Type B pancreatic cell (in vitro differentiated cells): ENCODE results near the gene DGCR8. TPM values are rescaled to one million over a fixed set of nuclear protein-coding genes. Genes with fewer than 3 reads are reported as not detected.
A peak's percentile ranks its signal among the peaks of the same experiment; 100 is the strongest.

Source experiments
- DNase-seq: peaks from one replicate; pipeline ENCODE4 v3.0.0; 2021; ENCODE audit warnings: mixed read lengths; ENCODE audit not compliant: unreplicated experiment; ENCODE audit errors: extremely low spot score
- H3K27ac Mint-ChIP-seq: 2 replicates; pipeline ENCODE4 v1.8.0; 2021; ENCODE audit warnings: mild to moderate bottlenecking, mixed read lengths
- H3K27me3 Mint-ChIP-seq: 2 replicates; pipeline ENCODE4 v1.8.0; 2021; ENCODE audit warnings: mixed read lengths
- H3K36me3 Mint-ChIP-seq: 2 replicates; pipeline ENCODE4 v1.8.0; 2021; ENCODE audit warnings: mixed read lengths
- H3K4me1 Mint-ChIP-seq: one replicate; pipeline ENCODE4 v1.8.0; 2021; ENCODE audit warnings: mixed read lengths; ENCODE audit not compliant: unreplicated experiment
- H3K4me3 Mint-ChIP-seq: 2 replicates; pipeline ENCODE4 v1.8.0; 2021; ENCODE audit warnings: mild to moderate bottlenecking, mixed read lengths
- H3K9me3 Mint-ChIP-seq: 2 replicates; pipeline ENCODE4 v1.8.0; 2021; ENCODE audit warnings: mixed read lengths
- CTCF ChIP-seq: fragments of 200-600 bp; sonication (generic); conservative IDR thresholded peaks from 2 replicates; pipeline ENCODE4 v1.5.0; 2021; ENCODE audit warnings: antibody characterized with exemption, mild to moderate bottlenecking
- long read RNA-seq: library from polyadenylated mRNA; unstranded; transcript quantifications from one replicate; pipeline ENCODE4 v2.0.0, GENCODE V29; 2020
- total RNA-seq: library from RNA; stranded (reverse); gene quantifications from 2 replicates; pipeline ENCODE4 v1.2.1, GENCODE V29; 2021; ENCODE audit warnings: low replicate concordance

Gene DGCR8
- 39.0 and 61.3 TPM in 2 replicates for total RNA-seq
- long read RNA-seq, full-length matches to known transcripts = 4 of 16 reads
- long read RNA-seq, partial matches to known transcripts = 12 of 16 reads
- long read RNA-seq, other reads (novel, unspliced or antisense) = 0 of 16 reads

- Mint-ChIP-seq H3K4me3 (peak within 1 kb of the TSS; percentile 95), H3K4me1 (peaks cover 39% of the 10 kb centered on the region), H3K9me3 (no peaks in the 10 kb centered on the region), H3K27ac (peak within 1 kb of the TSS; percentile 92), H3K27me3 (no peaks in the 10 kb centered on the region), H3K36me3 (peaks cover 11% of the 10 kb centered on the region)
- DNase-seq = peak; percentile 94
- no peak for TF ChIP-seq CTCF
Measured at GRCh38 chr22:20079745-20080444, at the start of gene DGCR8. Gene DGCR8, plus strand, starts transcription at chr22:20080241. Its CDS starts 5,723 bp downstream, at chr22:20085964.

GRCh38 chr22:20031732-20032406 is 48.2 kb upstream of the DGCR8 start:
- H3K27ac Mint-ChIP-seq = no peak overlapping the region
- H3K9me3 Mint-ChIP-seq = no peaks in the 10 kb centered on the region

GRCh38 chr22:20032407-20032991 is 47.5 kb upstream of the DGCR8 start:
- no peak overlapping the region for H3K27ac Mint-ChIP-seq
- no peak for DNase-seq
- H3K9me3 Mint-ChIP-seq = no peaks in the 10 kb centered on the region
- H3K27me3 Mint-ChIP-seq = no peaks in the 10 kb centered on the region
- H3K36me3 Mint-ChIP-seq = peaks cover 3% of the 10 kb centered on the region
- peaks cover 13% of the 10 kb centered on the region for H3K4me1 Mint-ChIP-seq
- H3K4me3 Mint-ChIP-seq = no peak overlapping the region
- TF ChIP-seq CTCF = no peak

More at GRCh38 chr22:20031732-20032406, 48.2 kb upstream of the DGCR8 start:
- DNase-seq = no peak
- H3K4me1 Mint-ChIP-seq = peaks cover 11% of the 10 kb centered on the region
- no peaks in the 10 kb centered on the region for H3K27me3 Mint-ChIP-seq
- TF ChIP-seq CTCF = no peak
- H3K4me3 Mint-ChIP-seq = no peak overlapping the region
- H3K36me3 Mint-ChIP-seq = peaks cover 3% of the 10 kb centered on the region

DNA sequence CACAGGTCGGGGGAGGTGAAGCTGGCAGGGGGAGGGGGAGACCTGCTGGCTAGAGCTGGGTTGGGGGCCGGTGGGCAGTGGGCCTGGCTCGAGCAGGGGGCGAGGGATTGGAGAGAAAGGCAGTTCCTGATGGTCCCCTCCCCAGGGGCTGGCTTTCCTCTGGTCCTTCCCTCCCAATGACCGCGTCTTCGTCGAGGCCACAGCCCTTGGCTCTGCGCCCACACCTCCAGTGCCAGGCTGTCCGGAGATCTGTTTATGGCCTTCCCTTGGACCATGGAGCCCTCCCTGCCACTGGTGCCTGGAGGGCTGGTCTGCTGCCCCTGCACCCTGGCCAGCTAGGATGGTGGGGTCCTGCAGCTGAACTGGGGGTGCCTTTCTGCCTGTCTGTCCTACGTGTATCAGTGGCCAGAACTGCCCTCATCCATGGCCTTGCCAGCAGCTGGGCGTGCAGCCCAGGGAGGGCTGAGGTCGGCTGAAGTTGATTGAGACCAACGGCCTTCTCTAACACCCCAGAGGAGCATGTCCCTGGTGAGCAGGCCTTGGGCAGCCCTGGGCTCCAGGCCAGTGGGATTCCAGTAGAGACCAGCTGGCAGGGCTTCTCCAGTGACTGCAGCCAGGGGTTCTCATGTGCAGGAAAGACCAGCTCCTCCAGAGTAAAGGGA is 46.9 kb upstream of the DGCR8 start:
- Mint-ChIP-seq H3K4me3 (no peak overlapping the region), H3K4me1 (peaks cover 18% of the 10 kb centered on the region), H3K36me3 (peaks cover 3% of the 10 kb centered on the region), H3K9me3 (no peaks in the 10 kb centered on the region), H3K27ac (no peak overlapping the region), H3K27me3 (no peaks in the 10 kb centered on the region)
- no peak for TF ChIP-seq CTCF
- no peak for DNase-seq

DNA sequence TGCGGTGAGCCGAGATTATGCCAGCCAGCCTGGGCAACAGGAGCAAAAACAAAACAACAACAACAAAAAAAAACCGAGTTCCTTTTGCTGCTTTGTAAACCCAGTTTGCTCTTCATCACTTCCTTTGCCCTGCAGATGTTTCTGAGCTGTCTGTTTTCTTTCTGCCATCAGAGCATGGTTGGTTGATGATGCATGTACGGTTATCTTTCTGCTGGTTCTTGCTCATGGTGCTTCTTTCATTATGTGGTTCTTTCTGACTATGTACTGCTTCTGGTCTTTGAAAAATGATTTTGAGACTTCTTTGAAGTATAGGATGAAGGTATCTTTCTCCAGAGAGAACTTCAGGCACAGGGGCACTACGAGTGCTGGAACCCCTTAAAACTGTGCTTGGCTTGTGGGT is 45.9 kb upstream of the DGCR8 start:
- H3K4me1 Mint-ChIP-seq = peaks cover 18% of the 10 kb centered on the region
- peaks cover 3% of the 10 kb centered on the region for H3K36me3 Mint-ChIP-seq
- H3K27me3 Mint-ChIP-seq = no peaks in the 10 kb centered on the region
- no peaks in the 10 kb centered on the region for H3K9me3 Mint-ChIP-seq
- no peak overlapping the region for H3K27ac Mint-ChIP-seq
- DNase-seq = no peak
- TF ChIP-seq CTCF = no peak
- H3K4me3 Mint-ChIP-seq = no peak overlapping the region
